GM23338 (cell line): ENCODE data around the gene DCAF5.

Experiments used
- CREB1 ChIP-seq: fragments of 250-450 bp; sonication (Bioruptor Pico); IDR thresholded peaks from 2 replicates; pipeline ENCODE4 v1.5.0; 2020; ENCODE audit warnings: low read depth, mild to moderate bottlenecking, moderate library complexity
- CTCF ChIP-seq, 2 experiments: fragments of 200-600 bp in 1 of 2; sonication (generic) in 1 of 2; conservative IDR thresholded peaks; 2 replicates each; pipeline versions ENCODE4 v1.5.1 to v1.6.1; 2016 to 2017; ENCODE audit warnings: antibody characterized with exemption in 2 of 2, low read depth in 2 of 2, mild to moderate bottlenecking in 2 of 2, moderate library complexity in 1 of 2
- EZH2 ChIP-seq: fragments of 200-600 bp; sonication (generic); IDR thresholded peaks from one replicate; pipeline ENCODE4 v1.8.0; 2017; ENCODE audit warnings: antibody characterized with exemption, mild to moderate bottlenecking, low read depth; ENCODE audit not compliant: unreplicated experiment
- EZH2phosphoT487 ChIP-seq: fragments of 200-600 bp; sonication (generic); IDR thresholded peaks from one replicate; pipeline ENCODE4 v1.8.1; 2018; ENCODE audit warnings: antibody characterized with exemption; ENCODE audit not compliant: unreplicated experiment
- JUNB ChIP-seq: IDR thresholded peaks from one replicate; pipeline ENCODE4 v1.6.1; 2016; ENCODE audit warnings: antibody characterized with exemption; ENCODE audit not compliant: unreplicated experiment
- NANOG ChIP-seq: IDR thresholded peaks from 2 replicates; pipeline ENCODE4 v1.6.1; 2016; ENCODE audit warnings: antibody characterized with exemption, borderline replicate concordance
- POLR2AphosphoS5 ChIP-seq: IDR thresholded peaks from 2 replicates; pipeline ENCODE4 v1.6.1; 2016; ENCODE audit warnings: antibody characterized with exemption, low read depth
- REST ChIP-seq: IDR thresholded peaks from one replicate; pipeline ENCODE4 v1.6.1; 2018; ENCODE audit warnings: antibody characterized with exemption; ENCODE audit not compliant: unreplicated experiment
- STAT1 ChIP-seq: IDR thresholded peaks from one replicate; pipeline ENCODE4 v1.6.1; 2016; ENCODE audit warnings: antibody characterized with exemption; ENCODE audit not compliant: unreplicated experiment

GRCh38 chr14:69096781-69097475 lies 56.0 kb downstream of the DCAF5 start:
- no peak for TF ChIP-seq CREB1 (CRISPR knock-in tag)
- TF ChIP-seq POLR2AphosphoS5, result no peak
- TF ChIP-seq EZH2, result no peak
- no peak for TF ChIP-seq CTCF (conservative IDR thresholded peaks at IDR 0.05; ENCODE audit: low read depth in 2 of 2)
- no peak for TF ChIP-seq STAT1
- TF ChIP-seq EZH2phosphoT487, result no peak
- TF ChIP-seq JUNB, result no peak
- no peak for TF ChIP-seq REST
- TF ChIP-seq NANOG, result no peak
